ENCODE results near the gene CGB7. TPM values are rescaled to one million over a fixed set of nuclear protein-coding genes. Genes with fewer than 3 reads are reported as not detected.

The CGB7 gene
- total RNA-seq, 1 experiment from 2014 or later = 1.4 TPM

DNA sequence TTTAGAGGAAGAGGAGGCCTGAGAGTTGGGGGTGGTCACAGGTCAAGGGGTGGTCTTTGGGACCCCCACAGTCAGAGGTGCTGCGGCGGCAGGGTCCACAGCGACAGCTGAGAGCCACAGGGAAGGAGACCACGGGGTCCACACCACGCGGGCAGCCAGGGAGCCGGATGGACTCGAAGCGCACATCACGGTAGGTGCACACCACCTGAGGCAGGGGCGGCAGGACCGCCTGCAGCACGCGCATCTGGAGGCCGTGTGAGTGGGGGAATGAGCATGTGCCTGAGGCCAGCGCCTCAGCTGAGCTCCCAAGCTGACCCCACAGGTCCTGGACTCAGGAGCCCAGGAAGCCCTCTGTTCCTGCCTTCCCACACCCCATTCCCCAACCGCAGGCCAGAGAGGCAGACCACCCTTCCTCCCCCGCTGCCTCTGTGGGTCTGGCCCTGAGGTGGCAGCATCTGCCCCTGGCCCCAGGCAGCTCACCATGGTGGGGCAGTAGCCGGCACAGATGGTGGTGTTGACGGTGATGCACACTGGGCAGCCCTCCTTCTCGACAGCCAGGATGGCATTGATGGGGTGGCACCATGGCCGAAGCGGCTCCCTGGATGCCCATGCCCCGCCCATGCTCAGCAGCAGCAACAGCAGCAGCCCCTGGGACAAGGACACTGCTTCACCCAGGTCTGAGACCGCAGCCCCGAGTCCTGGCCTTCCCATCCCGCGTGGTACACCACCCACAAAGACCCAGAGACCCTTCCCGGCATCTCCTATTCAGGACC is 41.3 kb downstream of the CGB7 start:
- DNase-seq (ENCODE audit: low spot score) = no peak

GRCh38 chr19:49014870-49015255 is 42.7 kb downstream of the CGB7 start:
- no peak for DNase-seq (ENCODE audit: low spot score)

DNA sequence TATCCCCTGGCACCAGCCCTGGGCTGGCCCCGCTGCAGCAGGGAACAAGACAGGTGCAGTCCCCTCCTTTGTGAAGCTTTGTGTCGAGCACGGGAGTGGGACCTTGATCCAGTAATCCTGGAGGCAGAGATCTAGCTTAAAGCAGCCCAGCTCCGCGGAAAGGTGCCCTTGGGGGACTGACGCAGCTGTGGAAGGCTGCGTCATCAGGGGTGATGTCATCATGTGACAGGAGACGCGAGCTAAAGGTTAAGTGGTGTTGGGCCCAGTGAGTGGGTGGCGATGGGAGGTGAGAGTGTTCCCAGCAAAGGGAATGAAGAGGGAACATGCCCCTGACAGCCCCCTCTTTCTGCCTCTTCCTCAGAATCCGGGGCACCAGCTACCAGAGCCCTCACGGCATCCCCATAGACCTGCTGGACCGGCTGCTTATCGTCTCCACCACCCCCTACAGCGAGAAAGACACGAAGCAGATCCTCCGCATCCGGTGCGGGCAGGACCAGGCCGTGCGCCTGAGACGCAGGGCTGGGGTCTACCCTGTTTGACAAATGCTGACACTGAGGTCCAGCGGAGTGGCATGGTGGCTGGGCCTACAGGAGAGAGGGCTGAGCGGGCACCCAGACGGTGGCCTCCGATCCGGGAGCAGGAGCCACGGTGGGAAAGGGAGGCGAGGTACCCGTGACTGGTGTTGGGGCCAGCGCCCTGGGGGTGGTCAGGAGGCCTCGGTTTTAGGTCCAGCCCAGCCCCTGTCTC is 43.3 kb downstream of the CGB7 start:
- DNase-seq (ENCODE audit: low spot score) = no peak

DNA sequence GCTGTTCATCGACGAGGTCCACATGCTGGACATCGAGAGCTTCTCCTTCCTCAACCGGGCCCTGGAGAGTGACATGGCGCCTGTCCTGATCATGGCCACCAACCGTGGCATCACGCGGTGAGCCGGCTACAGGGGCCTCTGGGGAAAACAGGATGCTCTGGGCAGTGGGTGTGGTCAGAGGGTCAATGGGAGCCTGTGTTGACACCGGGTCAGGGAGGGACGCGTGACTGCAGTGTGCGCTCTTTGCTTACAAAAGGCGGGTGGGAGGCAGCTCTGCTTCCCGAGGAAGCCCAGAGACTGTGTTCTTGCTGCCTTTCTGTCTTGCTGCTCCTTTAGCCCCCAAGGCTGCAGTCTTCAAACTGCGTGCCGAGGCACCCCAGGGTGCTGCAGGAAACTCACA is 46.4 kb downstream of the CGB7 start:
- no peak for DNase-seq (ENCODE audit: low spot score)

DNA sequence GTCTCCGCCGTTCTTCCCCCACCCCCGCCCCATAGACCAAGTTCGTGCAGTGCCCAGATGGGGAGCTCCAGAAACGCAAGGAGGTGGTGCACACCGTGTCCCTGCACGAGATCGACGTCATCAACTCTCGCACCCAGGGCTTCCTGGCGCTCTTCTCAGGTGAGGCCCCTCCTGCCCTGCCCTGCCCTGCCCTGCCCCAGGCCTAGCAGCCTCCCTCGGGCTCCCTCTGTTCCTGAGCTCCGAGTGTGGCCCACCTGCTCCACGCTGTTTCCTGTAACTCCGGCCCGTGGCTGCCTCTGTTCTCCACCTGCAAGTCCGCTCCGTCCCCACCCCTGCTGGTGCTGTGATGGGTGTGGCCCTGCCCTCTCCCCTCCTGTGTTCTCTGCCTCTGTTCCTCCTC is 47.1 kb downstream of the CGB7 start:
- DNase-seq (ENCODE audit: low spot score) = no peak

- DNase-seq (ENCODE audit: low spot score) = no peak
Observed at GRCh38 chr19:49009828-49010227, 47.7 kb downstream of the CGB7 start.

- DNase-seq (ENCODE audit: low spot score) = no peak
Observed at GRCh38 chr19:49006905-49007304, 50.6 kb downstream of the CGB7 start.

DNA sequence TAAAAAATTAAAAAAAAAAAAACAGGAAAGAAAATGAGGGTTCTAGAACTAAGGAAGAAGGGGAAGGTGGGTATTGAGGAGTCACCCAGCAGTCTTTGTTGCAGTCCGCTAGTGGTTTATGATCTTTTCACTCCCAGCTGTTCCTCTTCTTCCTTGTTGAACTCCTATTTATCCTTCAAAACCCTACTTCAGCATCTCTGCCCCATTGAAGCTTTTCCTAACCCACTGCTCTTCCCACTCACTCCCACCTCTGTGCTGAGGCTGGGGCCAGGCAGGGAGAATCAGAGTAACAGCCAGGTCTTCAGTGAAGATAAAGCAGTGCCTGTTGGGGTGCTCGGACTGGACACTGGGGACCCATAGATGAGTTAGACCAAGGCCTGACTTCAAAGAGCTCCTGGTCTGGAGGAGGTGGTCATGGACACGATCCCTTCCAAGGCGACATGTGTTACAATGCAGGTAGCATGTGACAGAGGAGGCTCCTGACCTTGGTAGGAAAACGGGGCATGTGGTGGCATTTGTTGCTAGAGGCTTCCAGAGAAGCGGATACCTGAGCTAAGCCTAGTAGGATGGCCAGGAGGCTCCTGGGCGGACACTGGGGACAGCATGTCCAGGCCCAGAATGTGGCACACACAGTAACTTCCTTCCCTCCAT is 52.5 kb downstream of the CGB7 start:
- DNase-seq (ENCODE audit: low spot score) = no peak

Other genes with a start within 250 kb of the CGB7 start
- gene BCAT2, start 246.7 kb downstream of the CGB7 start, total RNA-seq (2014; rRNA removed; shearing (Covaris generic)) = 29.5 and 36.8 TPM in 2 replicates
- 9.9 and 14.6 TPM in 2 replicates for gene HSD17B14, start 221.3 kb downstream of the CGB7 start, total RNA-seq (2014; rRNA removed; shearing (Covaris generic))
- 1.9 and 6.9 TPM in 2 replicates for gene PLEKHA4, start 189.1 kb downstream of the CGB7 start, total RNA-seq (2014; rRNA removed; shearing (Covaris generic))
- 20.8 and 34.8 TPM in 2 replicates for gene PPP1R15A, start 185.3 kb downstream of the CGB7 start, total RNA-seq (2014; rRNA removed; shearing (Covaris generic))
- gene TULP2, start 159.0 kb downstream of the CGB7 start, total RNA-seq (2014; rRNA removed; shearing (Covaris generic)) = not detected in 2 replicates
- 91.4 and 104 TPM in 2 replicates for gene NUCB1, start 157.4 kb downstream of the CGB7 start, total RNA-seq (2014; rRNA removed; shearing (Covaris generic))
- gene DHDH, start 124.0 kb downstream of the CGB7 start, total RNA-seq (2014; rRNA removed; shearing (Covaris generic)) = 0.10 TPM in 1 of 2 replicates, not detected in the other
- gene BAX, start 102.9 kb downstream of the CGB7 start, total RNA-seq (2014; rRNA removed; shearing (Covaris generic)) = 32.4 and 40.6 TPM in 2 replicates
- gene FTL, start 92.4 kb downstream of the CGB7 start, total RNA-seq (2014; rRNA removed; shearing (Covaris generic)) = 1,818 and 2,662 TPM in 2 replicates
- 14.1 and 18.2 TPM in 2 replicates for gene GYS1, start 64.4 kb downstream of the CGB7 start, total RNA-seq (2014; rRNA removed; shearing (Covaris generic))
- gene RUVBL2, start 63.9 kb downstream of the CGB7 start, total RNA-seq (2014; rRNA removed; shearing (Covaris generic)) = 121 and 149 TPM in 2 replicates
- not detected in 2 replicates for gene LHB, start 40.7 kb downstream of the CGB7 start, total RNA-seq (2014; rRNA removed; shearing (Covaris generic))
- gene CGB3, start 33.4 kb downstream of the CGB7 start, total RNA-seq (2014; rRNA removed; shearing (Covaris generic)) = 2.6 TPM in 1 of 2 replicates, not detected in the other
- not detected in 2 replicates for gene CGB2, start 25.9 kb downstream of the CGB7 start, total RNA-seq (2014; rRNA removed; shearing (Covaris generic))
- not detected in 2 replicates for gene CGB1, start 20.9 kb downstream of the CGB7 start, total RNA-seq (2014; rRNA removed; shearing (Covaris generic))
- gene CGB5, start 13.9 kb downstream of the CGB7 start, total RNA-seq (2014; rRNA removed; shearing (Covaris generic)) = 1.3 and 3.4 TPM in 2 replicates
- gene CGB8, start 8.6 kb downstream of the CGB7 start, total RNA-seq (2014; rRNA removed; shearing (Covaris generic)) = 4.7 and 8.8 TPM in 2 replicates
- not detected in 2 replicates for gene NTF4, start 7.1 kb upstream of the CGB7 start, total RNA-seq (2014; rRNA removed; shearing (Covaris generic))
- not detected in 2 replicates for gene KCNA7, start 14.9 kb upstream of the CGB7 start, total RNA-seq (2014; rRNA removed; shearing (Covaris generic))
- gene SNRNP70, start 27.7 kb upstream of the CGB7 start, total RNA-seq (2014; rRNA removed; shearing (Covaris generic)) = 143 and 174 TPM in 2 replicates
- gene LIN7B, start 56.6 kb upstream of the CGB7 start, total RNA-seq (2014; rRNA removed; shearing (Covaris generic)) = 0.16 and 8.5 TPM in 2 replicates
- gene C19orf73, start 61.4 kb upstream of the CGB7 start, total RNA-seq (2014; rRNA removed; shearing (Covaris generic)) = not detected in 2 replicates
- gene PPFIA3, start 61.8 kb upstream of the CGB7 start, total RNA-seq (2014; rRNA removed; shearing (Covaris generic)) = 3.4 and 4.7 TPM in 2 replicates
- 0.07 TPM in 1 of 2 replicates, not detected in the other for gene HRC, start 97.6 kb upstream of the CGB7 start, total RNA-seq (2014; rRNA removed; shearing (Covaris generic))
- gene TRPM4, start 100.0 kb upstream of the CGB7 start, total RNA-seq (2014; rRNA removed; shearing (Covaris generic)) = 3.6 and 7.6 TPM in 2 replicates